Activated CD8-positive, alpha-beta T cell treated with anti-CD3 and anti-CD28 coated beads, Interleukin-2, amount 10 ng/mL, durations not matched to agents 7 days and 5 days (primary cell): ENCODE results near the gene CLDN8. TPM values are rescaled to one million over a fixed set of nuclear protein-coding genes. Genes with fewer than 3 reads are reported as not detected.

ENCODE experiments used
- ATAC-seq: fragments of 150-1000 bp; cut with Tn5 transposase; one replicate; pipeline ENCODE4 v1.10.0; 2021; ENCODE audit warnings: moderate library complexity
- CTCF ChIA-PET: fragments of 350-600 bp; sonication (Branson Sonifier 250); formaldehyde crosslinking; loops from one replicate; lab custom pipeline; 2021; ENCODE audit warnings: antibody characterized with exemption; lab: Charles Lee
- POLR2A ChIA-PET: fragments of 350-600 bp; sonication (Branson Sonifier 250); formaldehyde crosslinking; loops from one replicate; lab custom pipeline; 2021; ENCODE audit warnings: antibody characterized with exemption; lab: Charles Lee
- DNase-seq: peaks from one replicate; pipeline ENCODE4 v3.0.0-alpha.2; 2020
- H3K27ac Mint-ChIP-seq: one replicate; pipeline ENCODE4 v1.8.0; 2021; ENCODE audit warnings: mild to moderate bottlenecking, mixed read lengths
- H3K27me3 Mint-ChIP-seq: one replicate; pipeline ENCODE4 v1.8.0; 2021; ENCODE audit warnings: low read depth, mixed read lengths
- H3K36me3 Mint-ChIP-seq: one replicate; pipeline ENCODE4 v1.8.0; 2021; ENCODE audit warnings: low read depth, mixed read lengths
- H3K4me1 Mint-ChIP-seq: one replicate; pipeline ENCODE4 v1.8.0; 2021; ENCODE audit warnings: low read depth, mixed read lengths
- H3K4me3 Mint-ChIP-seq: one replicate; pipeline ENCODE4 v1.8.0; 2021; ENCODE audit warnings: mild to moderate bottlenecking, mixed read lengths
- H3K9me3 Mint-ChIP-seq: one replicate; pipeline ENCODE4 v1.8.0; 2022; ENCODE audit warnings: mixed read lengths; ENCODE audit not compliant: insufficient read depth
- total RNA-seq, 2 experiments: library from RNA; stranded (reverse); gene quantifications; one replicate each; pipeline ENCODE4 v1.2.3, GENCODE V29; 2021

The CLDN8 gene
- total RNA-seq, 2 experiments from 2014 or later: not detected

- no peaks in the 10 kb centered on the region for H3K4me1 Mint-ChIP-seq
- POLR2A ChIA-PET: no interaction called here
- DNase-seq (no peak), ATAC-seq (no peak)
- H3K27me3 Mint-ChIP-seq: no peaks in the 10 kb centered on the region
- CTCF ChIA-PET: no interaction called here
- H3K27ac Mint-ChIP-seq: no peak overlapping the region
- H3K4me3 Mint-ChIP-seq: no peak overlapping the region
- no peaks in the 10 kb centered on the region for H3K36me3 Mint-ChIP-seq
- H3K9me3 Mint-ChIP-seq: no peaks in the 10 kb centered on the region
Observed at GRCh38 chr21:30193201-30193600, 22.7 kb downstream of the CLDN8 start.

GRCh38 chr21:30190554-30190953, 25.3 kb downstream of the CLDN8 start:
- H3K27ac Mint-ChIP-seq: no peak overlapping the region
- ChIA-PET POLR2A (no interaction called here), CTCF (no interaction called here)
- H3K4me1 Mint-ChIP-seq: no peaks in the 10 kb centered on the region
- H3K4me3 Mint-ChIP-seq: no peak overlapping the region
- H3K9me3 Mint-ChIP-seq: no peaks in the 10 kb centered on the region
- DNase-seq (no peak), ATAC-seq (no peak)
- no peaks in the 10 kb centered on the region for H3K36me3 Mint-ChIP-seq
- no peaks in the 10 kb centered on the region for H3K27me3 Mint-ChIP-seq

GRCh38 chr21:30189773-30190172, 26.1 kb downstream of the CLDN8 start:
- no peaks in the 10 kb centered on the region for H3K36me3 Mint-ChIP-seq
- no peak overlapping the region for H3K4me3 Mint-ChIP-seq
- no peaks in the 10 kb centered on the region for H3K27me3 Mint-ChIP-seq
- H3K27ac Mint-ChIP-seq: no peak overlapping the region
- DNase-seq: no peak
- POLR2A ChIA-PET: no interaction called here
- H3K9me3 Mint-ChIP-seq: no peaks in the 10 kb centered on the region
- ATAC-seq: no peak
- H3K4me1 Mint-ChIP-seq: no peaks in the 10 kb centered on the region
- CTCF ChIA-PET: no interaction called here

- no peaks in the 10 kb centered on the region for H3K36me3 Mint-ChIP-seq
- DNase-seq (no peak), ATAC-seq (no peak)
- no peak overlapping the region for H3K27ac Mint-ChIP-seq
- H3K9me3 Mint-ChIP-seq: no peaks in the 10 kb centered on the region
- ChIA-PET CTCF (no interaction called here), POLR2A (no interaction called here)
- H3K4me1 Mint-ChIP-seq: no peaks in the 10 kb centered on the region
- no peak overlapping the region for H3K4me3 Mint-ChIP-seq
- no peaks in the 10 kb centered on the region for H3K27me3 Mint-ChIP-seq
Observed at GRCh38 chr21:30186242-30186641, 29.7 kb downstream of the CLDN8 start.

- H3K9me3 Mint-ChIP-seq: no peaks in the 10 kb centered on the region
- no peak for ATAC-seq
- CTCF ChIA-PET: no interaction called here
Observed at GRCh38 chr21:30168086-30168485, 47.8 kb downstream of the CLDN8 start.

GRCh38 chr21:30166705-30167104, 49.2 kb downstream of the CLDN8 start, which contains the start of gene CLDN17:
TSS of gene CLDN17 (minus strand) at chr21:30166805. CDS start at chr21:30166617, 188 bp downstream.
- no peak for ATAC-seq
- Mint-ChIP-seq H3K4me1 (no peaks in the 10 kb centered on the region), H3K9me3 (no peaks in the 10 kb centered on the region), H3K36me3 (no peaks in the 10 kb centered on the region), H3K27me3 (no peaks in the 10 kb centered on the region), H3K27ac (no peak within 1 kb of the TSS), H3K4me3 (no peak within 1 kb of the TSS)
- no peak for DNase-seq
- CTCF ChIA-PET: no interaction called here
- POLR2A ChIA-PET: no interaction called here

More at GRCh38 chr21:30168086-30168485, 47.8 kb downstream of the CLDN8 start:
- H3K27me3 Mint-ChIP-seq: no peaks in the 10 kb centered on the region
- no peaks in the 10 kb centered on the region for H3K36me3 Mint-ChIP-seq
- no peaks in the 10 kb centered on the region for H3K4me1 Mint-ChIP-seq
- POLR2A ChIA-PET: no interaction called here
- no peak for DNase-seq
- no peak overlapping the region for H3K27ac Mint-ChIP-seq
- H3K4me3 Mint-ChIP-seq: no peak overlapping the region

- no peaks in the 10 kb centered on the region for H3K27me3 Mint-ChIP-seq
- CTCF ChIA-PET: no interaction called here
- no peaks in the 10 kb centered on the region for H3K4me1 Mint-ChIP-seq
- H3K27ac Mint-ChIP-seq: no peak overlapping the region
- DNase-seq: no peak
- H3K36me3 Mint-ChIP-seq: no peaks in the 10 kb centered on the region
- POLR2A ChIA-PET: no interaction called here
- ATAC-seq: no peak
- H3K9me3 Mint-ChIP-seq: no peaks in the 10 kb centered on the region
- no peak overlapping the region for H3K4me3 Mint-ChIP-seq
Observed at GRCh38 chr21:30166171-30166570, 49.7 kb downstream of the CLDN8 start.

- CTCF ChIA-PET: no interaction called here
- Mint-ChIP-seq H3K27ac (no peak overlapping the region), H3K36me3 (no peaks in the 10 kb centered on the region), H3K4me1 (no peaks in the 10 kb centered on the region), H3K4me3 (no peak overlapping the region), H3K27me3 (no peaks in the 10 kb centered on the region), H3K9me3 (no peaks in the 10 kb centered on the region)
- DNase-seq: no peak
- ATAC-seq: no peak
- POLR2A ChIA-PET: no interaction called here
Observed at GRCh38 chr21:30164796-30165195, 51.1 kb downstream of the CLDN8 start.

Other genes with a start within 250 kb of the CLDN8 start
- not detected for gene CLDN17, start 49.3 kb downstream of the CLDN8 start, total RNA-seq
- not detected for gene KRTAP24-1, start 66.9 kb upstream of the CLDN8 start, total RNA-seq
- not detected for gene KRTAP25-1, start 73.4 kb upstream of the CLDN8 start, total RNA-seq
- gene KRTAP26-1, start 104.2 kb upstream of the CLDN8 start, total RNA-seq: not detected
- not detected for gene KRTAP27-1, start 121.6 kb upstream of the CLDN8 start, total RNA-seq
- not detected for gene KRTAP23-1, start 132.5 kb upstream of the CLDN8 start, total RNA-seq
- gene KRTAP13-2, start 156.2 kb upstream of the CLDN8 start, total RNA-seq: not detected
- gene KRTAP13-1, start 179.9 kb upstream of the CLDN8 start, total RNA-seq: not detected
- not detected for gene KRTAP13-3, start 209.8 kb upstream of the CLDN8 start, total RNA-seq
- not detected for gene KRTAP13-4, start 214.1 kb upstream of the CLDN8 start, total RNA-seq
- gene KRTAP15-1, start 224.2 kb upstream of the CLDN8 start, total RNA-seq: not detected